Stimulated activated CD4-positive, alpha-beta T cell treated with anti-CD3 and anti-CD28 coated beads, TNF-alpha, amount 100 ng/mL, for 48 hours (primary cell): ENCODE data around the gene GJB3.

Experiments used
- DNase-seq, 3 donors: peaks; one replicate each; pipeline ENCODE4 v3.0.0-alpha.2; 2020; ENCODE audit warnings: low read depth in 3 of 3

The GJB3 gene

GRCh38 chr1:34822202-34822601, 41.2 kb downstream of the GJB3 start:
- no peak for DNase-seq

GRCh38 chr1:34824817-34825454, 43.9 kb downstream of the GJB3 start:
- no peak for DNase-seq

- DNase-seq, result no peak
These were observed 44.6 kb downstream of the GJB3 start for GRCh38 chr1:34825455-34826091.

GRCh38 chr1:34827341-34827941, 46.4 kb downstream of the GJB3 start:
- DNase-seq, result no peak

- no peak for DNase-seq
These were observed 47.6 kb downstream of the GJB3 start for GRCh38 chr1:34828611-34829010.

- no peak for DNase-seq
These were observed 48.2 kb downstream of the GJB3 start for GRCh38 chr1:34829250-34829649.

GRCh38 chr1:34831721-34832246, 50.8 kb downstream of the GJB3 start:
- no peak for DNase-seq

- DNase-seq, result no peak
These were observed 52.7 kb downstream of the GJB3 start for GRCh38 chr1:34833711-34834110.
